Right lobe of liver (tissue), 6 donors: ENCODE results near the gene YJEFN3. TPM values are rescaled to one million over a fixed set of nuclear protein-coding genes. Genes with fewer than 3 reads are reported as not detected.

Source experiments
- ATAC-seq, 4 donors: fragments of 200-7000 bp; cut with Tn5 transposase; one replicate each; pipeline ENCODE4 v1.9.1; 2020; ENCODE audit warnings: mild to moderate bottlenecking in 4 of 4, moderate library complexity in 4 of 4
- DNase-seq, 3 donors: peaks; one replicate each; pipeline ENCODE4 v3.0.0-alpha.2; 2020
- H3K27ac ChIP-seq, 3 donors: fragments of 200-600 bp; one replicate each; pipeline ENCODE4 v1.8.0; 2022
- H3K27me3 ChIP-seq, 2 donors: fragments of 200-600 bp; one replicate each; pipeline ENCODE4 v1.8.0; 2022
- H3K36me3 ChIP-seq, 4 donors: fragments of 200-600 bp; sonication (generic) in 1 of 4; one replicate each; pipeline versions ENCODE4 v1.5.1 to v1.8.0; 2017 to 2022; ENCODE audit warnings: control low read depth in 1 of 4
- H3K4me1 ChIP-seq, 4 donors: fragments of 200-600 bp; sonication (generic) in 1 of 4; one replicate each; pipeline versions ENCODE4 v1.5.1 to v1.8.0; 2017 to 2022; ENCODE audit warnings: control low read depth in 1 of 4
- H3K4me3 ChIP-seq, 3 donors: fragments of 200-600 bp; one replicate each; pipeline ENCODE4 v1.8.0; 2022
- H3K9me3 ChIP-seq, 4 donors: fragments of 200-600 bp; sonication (generic) in 1 of 4; one replicate each; pipeline versions ENCODE4 v1.5.1 to v1.8.0; 2017 to 2022; ENCODE audit warnings: control low read depth in 1 of 4
- POLR2A ChIP-seq: fragments of 450-650 bp; IDR thresholded peaks from one replicate; pipeline ENCODE4 v1.6.1; 2017; ENCODE audit warnings: antibody characterized with exemption, mild to moderate bottlenecking
- WGBS: methylation state at CpG from one replicate; pipeline ENCODE4 v1.1.6; 2018; ENCODE audit warnings: low coverage, low lambda C conversion rate; ENCODE audit not compliant: insufficient coverage; ENCODE audit errors: missing lambda C conversion rate; 5-methylcytosine and 5-hydroxymethylcytosine counted together
- intact Hi-C, 2 donors: fragments of 100-400 bp; cut with DNase I; formaldehyde crosslinking; loops; one replicate each; pipeline versions ENCODE4 v1.11.2 to v1.14.1; 2022
- total RNA-seq, 6 experiments: library from RNA; depleted of rRNA in 2 of 6; stranded (reverse); fragments of >200 nt in 2 of 6; fragmentation: NEBNext Ultra II Directional in 3 of 6; extraction: Animal tissue kit (Norgen Biotek cat#: 25700) in 3 of 6; gene quantifications; one replicate each; pipeline versions ENCODE4 v1.1.0 to v1.2.4, GENCODE V29; 2016 to 2023
- TF ChIP-seq, protein P1 (sequence below), 4 donors: fragments of 200-600 bp in 3 of 4; fragments of 450-650 bp in 1 of 4; IDR thresholded peaks; one replicate each; pipeline versions ENCODE4 v1.5.1 to v1.8.0; 2016 to 2022; ENCODE audit warnings: antibody characterized with exemption in 4 of 4, mild to moderate bottlenecking in 2 of 4
- donor health status: DM: no; HTN: yes; CAD: no.
- donor health status: DM: no; HTN: no; CAD: no.
- donor health status: DM: no; HTN: no; CAD: no.
- donor health status: DM: no; HTN: yes; CAD: no.
- donor health status: DM: no; HTN: yes; CAD: no.

Gene YJEFN3
- total RNA-seq, 6 experiments from 2014 or later: 0.31 to 4.2 (median 1.8) TPM

DNA sequence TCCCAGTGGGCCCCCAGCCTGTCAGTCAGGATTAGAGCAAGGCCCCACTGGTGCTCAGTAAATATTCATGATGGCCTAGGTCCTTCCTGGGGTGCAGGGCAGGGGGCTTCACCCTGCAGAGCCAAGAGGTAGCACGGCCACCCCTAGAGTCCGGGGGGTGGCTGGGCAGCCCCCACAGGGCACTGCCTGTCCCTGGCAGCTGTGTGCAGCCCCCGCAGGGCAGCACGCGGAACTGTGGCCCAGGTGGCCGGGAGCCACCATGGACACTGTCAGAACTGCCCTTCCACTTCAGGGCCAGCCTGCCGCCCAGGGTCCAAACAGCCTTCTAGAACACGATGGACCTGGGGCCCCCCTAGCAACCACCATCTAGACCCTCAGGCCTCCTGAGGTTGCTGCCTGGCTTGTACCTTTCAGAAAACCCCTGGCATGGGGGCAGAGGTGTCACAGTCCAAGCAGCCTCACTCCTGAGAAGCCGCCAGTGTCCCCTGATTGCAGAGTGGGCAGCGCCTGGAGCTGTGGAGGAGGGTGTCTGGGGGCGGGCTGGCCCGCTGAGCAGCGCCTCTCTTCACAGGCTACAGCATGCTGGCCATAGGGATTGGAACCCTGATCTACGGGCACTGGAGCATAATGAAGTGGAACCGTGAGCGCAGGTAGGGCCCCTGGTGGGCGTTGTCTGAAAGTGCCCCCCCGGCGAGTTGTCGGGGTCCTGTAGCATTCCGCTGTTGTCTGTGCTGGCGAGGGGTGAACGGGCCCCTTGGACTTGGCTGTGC is 2.9 kb upstream of the YJEFN3 start:
- H3K36me3 ChIP-seq: peaks cover 0 to 12% (median 2%) of the 10 kb centered on the region in 4 donors

GRCh38 chr19:19526581-19527370 is 1.9 kb upstream of the YJEFN3 start:
- DNase-seq: no peak
- intact Hi-C loops: no loop called here
- Histone ChIP-seq H3K36me3 (peaks cover 0 to 12% (median 2%) of the 10 kb centered on the region in 4 donors), H3K27ac (no peak overlapping the region), H3K27me3 (no peaks in the 10 kb centered on the region), H3K4me3 (no peak overlapping the region), H3K4me1 (no peaks in the 10 kb centered on the region), H3K9me3 (no peaks in the 10 kb centered on the region)
- TF ChIP-seq, protein P1, sequence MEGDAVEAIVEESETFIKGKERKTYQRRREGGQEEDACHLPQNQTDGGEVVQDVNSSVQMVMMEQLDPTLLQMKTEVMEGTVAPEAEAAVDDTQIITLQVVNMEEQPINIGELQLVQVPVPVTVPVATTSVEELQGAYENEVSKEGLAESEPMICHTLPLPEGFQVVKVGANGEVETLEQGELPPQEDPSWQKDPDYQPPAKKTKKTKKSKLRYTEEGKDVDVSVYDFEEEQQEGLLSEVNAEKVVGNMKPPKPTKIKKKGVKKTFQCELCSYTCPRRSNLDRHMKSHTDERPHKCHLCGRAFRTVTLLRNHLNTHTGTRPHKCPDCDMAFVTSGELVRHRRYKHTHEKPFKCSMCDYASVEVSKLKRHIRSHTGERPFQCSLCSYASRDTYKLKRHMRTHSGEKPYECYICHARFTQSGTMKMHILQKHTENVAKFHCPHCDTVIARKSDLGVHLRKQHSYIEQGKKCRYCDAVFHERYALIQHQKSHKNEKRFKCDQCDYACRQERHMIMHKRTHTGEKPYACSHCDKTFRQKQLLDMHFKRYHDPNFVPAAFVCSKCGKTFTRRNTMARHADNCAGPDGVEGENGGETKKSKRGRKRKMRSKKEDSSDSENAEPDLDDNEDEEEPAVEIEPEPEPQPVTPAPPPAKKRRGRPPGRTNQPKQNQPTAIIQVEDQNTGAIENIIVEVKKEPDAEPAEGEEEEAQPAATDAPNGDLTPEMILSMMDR (IDR thresholded peaks at IDR 0.05): no peak
- no peak for TF ChIP-seq POLR2A
- WGBS: 75% methylated on average over 15 of the region's 28 CpGs
- no peak for ATAC-seq

More for the DNA sequence above, 2.9 kb upstream of the YJEFN3 start:
- Histone ChIP-seq H3K27ac (no peak overlapping the region), H3K4me3 (no peak overlapping the region), H3K9me3 (no peaks in the 10 kb centered on the region), H3K27me3 (no peaks in the 10 kb centered on the region), H3K4me1 (no peaks in the 10 kb centered on the region)
- ATAC-seq (peak in 1 of 4 donors; percentile 12), DNase-seq (no peak)
- intact Hi-C loops: no loop called here
- TF ChIP-seq, protein P1 (IDR thresholded peaks at IDR 0.05): no peak
- TF ChIP-seq POLR2A: no peak
- 92% methylated on average over 4 of the region's 23 CpGs for WGBS

DNA sequence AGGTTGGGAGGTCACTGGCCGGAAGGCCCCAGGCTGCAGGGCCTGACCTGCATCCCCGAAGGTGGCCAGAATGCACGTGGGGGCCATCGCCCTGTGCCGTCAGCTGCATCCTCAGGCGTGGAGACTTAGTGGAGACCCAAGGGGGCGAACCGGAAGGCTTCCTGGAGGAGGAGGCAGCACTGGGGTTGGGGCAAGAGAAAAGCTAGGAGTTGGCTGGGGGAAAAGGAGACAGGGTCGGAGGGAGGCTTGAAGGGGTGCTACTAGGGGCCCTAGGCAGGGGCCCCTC is 1.4 kb upstream of the YJEFN3 start:
- intact Hi-C loops: no loop called here
- Histone ChIP-seq H3K9me3 (no peaks in the 10 kb centered on the region), H3K27me3 (no peaks in the 10 kb centered on the region), H3K27ac (no peak overlapping the region), H3K4me1 (peaks cover 0 to under 1% (median 0%) of the 10 kb centered on the region in 4 donors), H3K36me3 (peaks cover 0 to 12% (median 2%) of the 10 kb centered on the region in 4 donors), H3K4me3 (no peak overlapping the region)
- TF ChIP-seq, protein P1 (IDR thresholded peaks at IDR 0.05): no peak
- TF ChIP-seq POLR2A: no peak
- DNase-seq (no peak), ATAC-seq (no peak)
- WGBS: 100% methylated on average over 1 of the region's 9 CpGs

- intact Hi-C loops: no loop called here
- H3K4me1 ChIP-seq: peaks cover 0 to 3% (median 0%) of the 10 kb centered on the region in 4 donors
- H3K9me3 ChIP-seq: no peaks in the 10 kb centered on the region
- TF ChIP-seq, protein P1 (IDR thresholded peaks at IDR 0.05): no peak
- no peak for TF ChIP-seq POLR2A
- peaks cover 0 to 12% (median 2%) of the 10 kb centered on the region in 4 donors for H3K36me3 ChIP-seq
- DNase-seq (no peak), ATAC-seq (no peak)
- no peak overlapping the region for H3K4me3 ChIP-seq
- no peaks in the 10 kb centered on the region for H3K27me3 ChIP-seq
- 95% methylated on average over 4 of the region's 27 CpGs for WGBS
- no peak overlapping the region for H3K27ac ChIP-seq
These were observed 761 bp upstream of the YJEFN3 start for GRCh38 chr19:19527674-19528625.
